ENCODE results near the gene PCNX2.

DNA sequence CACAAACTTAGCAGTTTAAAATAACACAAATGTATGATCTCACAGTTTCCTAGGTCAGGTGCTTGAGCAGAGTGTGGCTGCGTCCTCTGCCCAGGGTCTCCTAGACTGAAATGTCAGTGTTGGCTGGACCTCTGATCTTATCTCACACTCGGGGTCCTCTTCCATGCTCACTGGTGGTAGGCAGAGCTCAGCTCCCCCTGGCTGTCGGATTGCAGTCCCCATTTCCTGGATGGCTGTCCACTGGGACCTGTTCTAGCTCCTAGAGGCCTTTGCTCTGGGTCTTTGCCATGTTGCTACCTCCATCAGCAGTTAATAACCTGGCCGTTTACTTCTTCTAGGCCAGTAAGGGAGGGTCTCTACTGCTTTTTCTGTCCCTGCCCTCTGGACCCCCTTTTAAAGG is 107.5 kb downstream of the PCNX2 start:
- TF ChIP-seq, protein P1, sequence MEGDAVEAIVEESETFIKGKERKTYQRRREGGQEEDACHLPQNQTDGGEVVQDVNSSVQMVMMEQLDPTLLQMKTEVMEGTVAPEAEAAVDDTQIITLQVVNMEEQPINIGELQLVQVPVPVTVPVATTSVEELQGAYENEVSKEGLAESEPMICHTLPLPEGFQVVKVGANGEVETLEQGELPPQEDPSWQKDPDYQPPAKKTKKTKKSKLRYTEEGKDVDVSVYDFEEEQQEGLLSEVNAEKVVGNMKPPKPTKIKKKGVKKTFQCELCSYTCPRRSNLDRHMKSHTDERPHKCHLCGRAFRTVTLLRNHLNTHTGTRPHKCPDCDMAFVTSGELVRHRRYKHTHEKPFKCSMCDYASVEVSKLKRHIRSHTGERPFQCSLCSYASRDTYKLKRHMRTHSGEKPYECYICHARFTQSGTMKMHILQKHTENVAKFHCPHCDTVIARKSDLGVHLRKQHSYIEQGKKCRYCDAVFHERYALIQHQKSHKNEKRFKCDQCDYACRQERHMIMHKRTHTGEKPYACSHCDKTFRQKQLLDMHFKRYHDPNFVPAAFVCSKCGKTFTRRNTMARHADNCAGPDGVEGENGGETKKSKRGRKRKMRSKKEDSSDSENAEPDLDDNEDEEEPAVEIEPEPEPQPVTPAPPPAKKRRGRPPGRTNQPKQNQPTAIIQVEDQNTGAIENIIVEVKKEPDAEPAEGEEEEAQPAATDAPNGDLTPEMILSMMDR (IDR thresholded peaks at IDR 0.05; ENCODE audit: insufficient read depth, low read length, poor library complexity, severe bottlenecking) = no peak
- TF ChIP-seq EZH2phosphoT487 (conservative IDR thresholded peaks at IDR 0.05; ENCODE audit: low read length) = no peak
